HCT116 (cell line): ENCODE measurements around the gene ELP5. TPM values are rescaled to one million over a fixed set of nuclear protein-coding genes. Genes with fewer than 3 reads are reported as not detected.

Source experiments
- ATAC-seq: fragments of 200-7000 bp; cut with Tn5 transposase; 2 replicates; pipeline ENCODE4 v1.9.1; 2020; ENCODE audit warnings: mild to moderate bottlenecking, moderate library complexity
- Bru-seq: library from RNA; stranded (reverse); fragments of 400-500 nt; gene quantifications from one replicate; lab custom pipeline; 2021; lab: Mats Ljungman, UMichigan
- BruChase-seq, 2 experiments: library from RNA; stranded (reverse); fragments of 400-500 nt; gene quantifications; one replicate each; lab custom pipeline; 2021; lab: Mats Ljungman, UMichigan
- BruUV-seq: library from RNA; stranded (reverse); fragments of 400-500 nt; replicated peaks from 2 replicates; lab custom pipeline; 2021; lab: Mats Ljungman, UMichigan
- CTCF ChIA-PET: fragments of 300-600 bp; sonication (Branson Sonifier 250); formaldehyde crosslinking; loops from one replicate; lab custom pipeline; 2021; ENCODE audit warnings: antibody characterized with exemption; lab: Charles Lee
- POLR2A ChIA-PET: fragments of 300-600, 350-600 bp; sonication (Branson Sonifier 250); formaldehyde crosslinking; loops from one replicate; lab custom pipeline; 2021; ENCODE audit warnings: antibody characterized with exemption; lab: Charles Lee
- RAD21 ChIA-PET, 2 experiments: fragments of 300-600 bp; sonication (Branson Sonifier 250); formaldehyde crosslinking; loops; one replicate each; lab custom pipeline; 2023; ENCODE audit warnings: low total read pairs in 2 of 2; ENCODE audit not compliant: uncharacterized antibody in 2 of 2, unreplicated experiment in 2 of 2, low non-redundant PET in 1 of 2; lab: Charles Lee
- DNase-seq: peaks from one replicate; pipeline ENCODE4 v3.0.0-alpha.2; 2010; ENCODE audit warnings: low read depth, low spot score
- H2AFZ ChIP-seq: fragments of 200-600 bp; shearing (Covaris generic), sonication (generic); 2 replicates; pipeline ENCODE4 v1.6.1; 2017; ENCODE audit warnings: low read depth, mixed run types, mixed read lengths, antibody characterized with exemption, low read length; ENCODE audit not compliant: poor library complexity, severe bottlenecking
- H3K27ac ChIP-seq: 2 replicates; pipeline ENCODE4 v1.5.1; 2012; ENCODE audit warnings: low read depth, low read length
- H3K27me3 ChIP-seq: fragments of 200-600 bp; sonication (generic); 2 replicates; pipeline ENCODE4 v1.6.1; 2016; ENCODE audit warnings: mixed run types, low read length, mixed read lengths; ENCODE audit not compliant: insufficient read depth
- H3K36me3 ChIP-seq, 2 experiments: fragments of 200-500 bp in 1 of 2; fragments of 200-600 bp in 1 of 2; sonication (Bioruptor generic) in 1 of 2; sonication (generic) in 1 of 2; 2 replicates each; pipeline versions ENCODE4 v1.5.1 to v1.6.1; 2014 to 2016; ENCODE audit warnings: low read length in 2 of 2, inconsistent platforms in 1 of 2, mixed read lengths in 1 of 2, mixed run types in 1 of 2; ENCODE audit not compliant: insufficient read depth in 2 of 2, control insufficient read depth in 1 of 2
- H3K4me1 ChIP-seq, 2 experiments: fragments of 200-600 bp in 1 of 2; sonication (generic) in 1 of 2; 2 replicates each; pipeline versions ENCODE4 v1.5.1 to v1.6.1; 2012 to 2017; ENCODE audit warnings: low read length in 2 of 2, inconsistent platforms in 1 of 2, mild to moderate bottlenecking in 1 of 2, mixed read lengths in 1 of 2, mixed run types in 1 of 2, moderate library complexity in 1 of 2; ENCODE audit not compliant: insufficient read depth in 2 of 2, control insufficient read depth in 1 of 2
- H3K4me2 ChIP-seq: fragments of 200-600 bp; sonication (generic); 2 replicates; pipeline ENCODE4 v1.6.1; 2017; ENCODE audit warnings: mixed run types, low read length, mixed read lengths
- H3K4me3 ChIP-seq, 2 experiments: fragments of 200-600 bp in 1 of 2; sonication (generic) in 1 of 2; replicated peaks in 1 of 2; 2 replicates each; pipeline ENCODE4 v1.5.1; 2011 to 2016; ENCODE audit warnings: low read length in 2 of 2, control low read depth in 1 of 2, low read depth in 1 of 2, mild to moderate bottlenecking in 1 of 2, mixed read lengths in 1 of 2, mixed run types in 1 of 2
- H3K79me2 ChIP-seq: fragments of 200-600 bp; sonication (generic); 2 replicates; pipeline ENCODE4 v1.6.1; 2017; ENCODE audit warnings: mild to moderate bottlenecking, mixed run types, low read length, moderate library complexity, mixed read lengths; ENCODE audit not compliant: insufficient read depth
- H3K9ac ChIP-seq: fragments of 200-600 bp; sonication (generic); 2 replicates; pipeline ENCODE4 v1.6.1; 2016; ENCODE audit warnings: low read length, mixed read lengths
- H3K9me2 ChIP-seq: fragments of 200-600 bp; sonication (generic), shearing (Covaris generic); 2 replicates; pipeline ENCODE4 v1.6.1; 2017; ENCODE audit warnings: mixed run types, mild to moderate bottlenecking, moderate library complexity; ENCODE audit not compliant: insufficient read depth
- H3K9me3 ChIP-seq, 2 experiments: fragments of 200-500 bp in 1 of 2; fragments of 200-600 bp in 1 of 2; sonication (Bioruptor generic) in 1 of 2; sonication (generic) in 1 of 2; 2 replicates each; pipeline ENCODE4 v1.6.1; 2014 to 2017; ENCODE audit warnings: low read length in 2 of 2, mixed read lengths in 2 of 2, inconsistent platforms in 1 of 2, low read depth in 1 of 2, mild to moderate bottlenecking in 1 of 2, mixed run types in 1 of 2, moderate library complexity in 1 of 2; ENCODE audit not compliant: control insufficient read depth in 1 of 2, insufficient read depth in 1 of 2
- H4K20me1 ChIP-seq: fragments of 200-600 bp; sonication (generic), shearing (Covaris generic); 2 replicates; pipeline ENCODE4 v1.6.1; 2017; ENCODE audit warnings: mixed run types, mild to moderate bottlenecking, moderate library complexity; ENCODE audit not compliant: insufficient read depth
- CBX3 ChIP-seq: IDR thresholded peaks from 2 replicates; pipeline ENCODE4 v1.6.1; 2012; ENCODE audit warnings: low read depth
- CEBPB ChIP-seq: IDR thresholded peaks from 2 replicates; pipeline ENCODE4 v1.6.1; 2012; ENCODE audit warnings: low read depth
- ELF1 ChIP-seq: IDR thresholded peaks from 2 replicates; pipeline ENCODE4 v1.6.1; 2012; ENCODE audit warnings: low read depth, borderline replicate concordance
- EZH2 ChIP-seq: fragments of 200-600 bp; sonication (generic); IDR thresholded peaks from 2 replicates; pipeline ENCODE4 v1.6.1; 2017; ENCODE audit warnings: antibody characterized with exemption, mixed run types
- POLR2A ChIP-seq: IDR thresholded peaks from 2 replicates; pipeline ENCODE4 v1.7.0; 2011; ENCODE audit warnings: borderline replicate concordance; ENCODE audit not compliant: insufficient read depth, insufficient read length; ENCODE audit errors: extremely low read depth
- POLR2AphosphoS5 ChIP-seq: IDR thresholded peaks from 2 replicates; pipeline ENCODE4 v1.6.1; 2011; ENCODE audit warnings: mild to moderate bottlenecking, low read depth, low read length, moderate library complexity
- YY1 ChIP-seq: IDR thresholded peaks from 2 replicates; pipeline ENCODE4 v1.6.1; 2011; ENCODE audit warnings: low read length, low read depth, moderate library complexity, mild to moderate bottlenecking; ENCODE audit not compliant: insufficient replicate concordance; ENCODE audit errors: extremely low read depth
- ZBTB33 ChIP-seq: IDR thresholded peaks from 2 replicates; pipeline ENCODE4 v1.6.1; 2011; ENCODE audit warnings: mild to moderate bottlenecking, low read length, moderate library complexity; ENCODE audit not compliant: insufficient replicate concordance; ENCODE audit errors: extremely low read depth
- ZFX ChIP-seq: fragments of 450-650 bp; IDR thresholded peaks from 2 replicates; pipeline ENCODE4 v1.6.1; 2017
- ZNF274 ChIP-seq: fragments of 200-500 bp; sonication (Bioruptor generic); IDR thresholded peaks from 2 replicates; pipeline ENCODE4 v1.6.1; 2014; ENCODE audit warnings: mild to moderate bottlenecking, low read depth, low read length, inconsistent platforms
- intact Hi-C: fragments of 100-400 bp; cut with micrococcal nuclease; formaldehyde crosslinking; loops from 2 replicates; pipeline ENCODE4 v1.10.0; 2022
- long read RNA-seq: library from polyadenylated mRNA; unstranded; transcript quantifications from one replicate; pipeline ENCODE4 v2.0.0, GENCODE V29; 2021; ENCODE audit not compliant: unreplicated experiment
- polyA plus RNA-seq: library from polyadenylated mRNA; unstranded; fragments of >200 nt; gene quantifications from 2 replicates; pipeline ENCODE4 v1.2.1, GENCODE V29; 2012; ENCODE audit warnings: missing spikeins
- total RNA-seq: library from RNA; stranded (reverse); gene quantifications from one replicate; pipeline ENCODE4 v1.2.1, GENCODE V29; 2021; ENCODE audit not compliant: unreplicated experiment
- TF ChIP-seq, protein P1 (sequence below): IDR thresholded peaks from 2 replicates; pipeline ENCODE4 v1.6.1; 2012; ENCODE audit warnings: low read depth
- TF ChIP-seq, protein P2 (sequence below), 3 experiments: fragments of 200-600 bp in 1 of 3; sonication (generic) in 1 of 3; IDR thresholded peaks in 2 of 3; conservative IDR thresholded peaks in 1 of 3; 2 replicates each; pipeline ENCODE4 v1.5.1; 2012 to 2017; ENCODE audit warnings: low read depth in 2 of 3, low read length in 2 of 3, antibody characterized with exemption in 1 of 3, borderline replicate concordance in 1 of 3, control low read depth in 1 of 3, mild to moderate bottlenecking in 1 of 3, mixed read lengths in 1 of 3, mixed run types in 1 of 3, moderate library complexity in 1 of 3; ENCODE audit not compliant: insufficient read depth in 1 of 3
- TF ChIP-seq, protein P3 (sequence below): IDR thresholded peaks from 2 replicates; pipeline ENCODE4 v1.6.1; 2012
- TF ChIP-seq, protein P4 (sequence below): IDR thresholded peaks from 2 replicates; pipeline ENCODE4 v1.6.1; 2012

ELP5 gene
- total RNA-seq, result 81.7 TPM
- 105 and 114 TPM in 2 replicates for polyA plus RNA-seq
- Bru-seq, nascent RNA, result percentile 78 among the genes with signal in this experiment
- BruChase-seq, experiment 1, labeled RNA remaining after a 6-hour chase, result percentile 87 among the genes with signal in this experiment
- BruChase-seq, experiment 2, labeled RNA remaining after a 2-hour chase, result percentile 78 among the genes with signal in this experiment
- long read RNA-seq, transcript ELP5-210 (4 exons, 687 nt), result minor isoform, 15 of 56 reads
- long read RNA-seq, transcript ELP5-204 (8 exons, 1,423 nt), result major isoform, 24 of 56 reads
- long read RNA-seq, partial matches to known transcripts, result 5 of 56 reads
- long read RNA-seq, other reads (novel, unspliced or antisense), result 8 of 56 reads

DNA sequence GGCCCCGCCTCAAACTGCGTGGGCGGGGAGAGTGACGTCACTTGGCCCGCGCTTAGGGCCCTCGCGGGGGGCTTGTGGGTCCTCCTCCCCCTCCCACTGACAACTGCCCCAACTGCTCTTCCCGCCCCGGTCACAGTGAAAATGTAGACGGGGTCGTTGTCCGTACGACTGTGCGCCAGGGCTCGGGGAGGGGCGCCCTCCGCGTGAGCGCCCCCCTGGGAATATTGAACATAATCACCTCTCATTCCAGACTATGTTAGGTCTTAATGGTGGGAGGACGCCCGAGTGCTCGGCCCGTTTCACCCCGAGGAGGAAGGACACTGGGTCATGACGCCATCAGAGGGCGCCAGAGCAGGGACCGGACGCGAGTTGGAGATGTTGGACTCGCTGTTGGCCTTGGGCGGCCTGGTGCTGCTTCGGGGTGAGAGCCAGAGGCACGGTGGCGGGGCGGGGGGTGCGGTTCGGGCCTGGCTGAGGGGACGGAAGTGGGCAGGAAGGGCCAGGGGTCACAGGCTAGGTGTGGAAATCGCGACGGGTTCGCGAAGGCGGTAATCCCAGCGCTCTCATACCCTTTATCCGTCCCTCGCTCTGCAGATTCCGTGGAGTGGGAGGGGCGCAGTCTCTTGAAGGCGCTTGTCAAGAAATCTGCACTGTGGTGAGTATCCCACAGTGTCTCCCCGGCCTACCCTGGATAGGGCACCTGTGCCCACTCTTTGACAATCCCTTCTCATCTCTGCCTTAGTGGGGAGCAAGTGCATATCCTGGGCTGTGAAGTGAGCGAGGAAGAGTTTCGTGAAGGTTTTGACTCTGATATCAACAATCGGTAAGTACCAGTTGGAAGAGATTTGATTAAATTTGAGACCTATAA, at the start of gene ELP5:
Gene ELP5, plus strand, starts transcription at position 40 of the 868 bp plus-strand sequence. Its CDS starts 336 bp downstream, at position 376.
- Histone ChIP-seq H3K9me2 (no peaks in the 10 kb centered on the region), H3K27ac (peak within 1 kb of the TSS; percentile 84), H3K4me3 (peak within 1 kb of the TSS; percentile 82 to 99), H3K27me3 (no peaks in the 10 kb centered on the region), H3K36me3 (peaks cover 9 to 11% of the 10 kb centered on the region in 2 experiments; a peak in 2 of 4 replicates), H3K79me2 (peaks cover 75% of the 10 kb centered on the region), H4K20me1 (no peaks in the 10 kb centered on the region), H3K9ac (peak within 1 kb of the TSS; percentile 99), H3K4me2 (peak within 1 kb of the TSS; percentile 89), H3K9me3 (no peaks in the 10 kb centered on the region), H3K4me1 (peaks cover 13 to 25% of the 10 kb centered on the region in 2 experiments), H2AFZ (no peak within 1 kb of the TSS)
- BruUV-seq, result TSS peak; percentile 78
- DNase-seq (peak; percentile 92), ATAC-seq (peak; percentile 71)
- intact Hi-C loops, result loop anchor here (1.0 to 5.0 kb wide), 2 partner anchors 10 to 55 kb away; partner anchors contain the start of genes CLDN7 and EIF5A
- CTCF ChIA-PET, result no interaction called here
- RAD21 ChIA-PET, result no interaction called here
- POLR2A ChIA-PET, result interaction anchor here (2.0 kb wide), 1 partner anchor 10 kb away, joined by 7 read pairs; the partner anchor contains the start of gene GABARAP
- no peak for TF ChIP-seq ZNF274
- TF ChIP-seq, protein P1, sequence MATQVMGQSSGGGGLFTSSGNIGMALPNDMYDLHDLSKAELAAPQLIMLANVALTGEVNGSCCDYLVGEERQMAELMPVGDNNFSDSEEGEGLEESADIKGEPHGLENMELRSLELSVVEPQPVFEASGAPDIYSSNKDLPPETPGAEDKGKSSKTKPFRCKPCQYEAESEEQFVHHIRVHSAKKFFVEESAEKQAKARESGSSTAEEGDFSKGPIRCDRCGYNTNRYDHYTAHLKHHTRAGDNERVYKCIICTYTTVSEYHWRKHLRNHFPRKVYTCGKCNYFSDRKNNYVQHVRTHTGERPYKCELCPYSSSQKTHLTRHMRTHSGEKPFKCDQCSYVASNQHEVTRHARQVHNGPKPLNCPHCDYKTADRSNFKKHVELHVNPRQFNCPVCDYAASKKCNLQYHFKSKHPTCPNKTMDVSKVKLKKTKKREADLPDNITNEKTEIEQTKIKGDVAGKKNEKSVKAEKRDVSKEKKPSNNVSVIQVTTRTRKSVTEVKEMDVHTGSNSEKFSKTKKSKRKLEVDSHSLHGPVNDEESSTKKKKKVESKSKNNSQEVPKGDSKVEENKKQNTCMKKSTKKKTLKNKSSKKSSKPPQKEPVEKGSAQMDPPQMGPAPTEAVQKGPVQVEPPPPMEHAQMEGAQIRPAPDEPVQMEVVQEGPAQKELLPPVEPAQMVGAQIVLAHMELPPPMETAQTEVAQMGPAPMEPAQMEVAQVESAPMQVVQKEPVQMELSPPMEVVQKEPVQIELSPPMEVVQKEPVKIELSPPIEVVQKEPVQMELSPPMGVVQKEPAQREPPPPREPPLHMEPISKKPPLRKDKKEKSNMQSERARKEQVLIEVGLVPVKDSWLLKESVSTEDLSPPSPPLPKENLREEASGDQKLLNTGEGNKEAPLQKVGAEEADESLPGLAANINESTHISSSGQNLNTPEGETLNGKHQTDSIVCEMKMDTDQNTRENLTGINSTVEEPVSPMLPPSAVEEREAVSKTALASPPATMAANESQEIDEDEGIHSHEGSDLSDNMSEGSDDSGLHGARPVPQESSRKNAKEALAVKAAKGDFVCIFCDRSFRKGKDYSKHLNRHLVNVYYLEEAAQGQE, result no peak
- no peak for TF ChIP-seq CEBPB
- 0 out of 2 replicates have a peak, but pooled peaks have one; percentile 38 for TF ChIP-seq CBX3
- TF ChIP-seq ELF1, result no peak; the same call in 1 of the 2 replicates
- TF ChIP-seq, protein P2, sequence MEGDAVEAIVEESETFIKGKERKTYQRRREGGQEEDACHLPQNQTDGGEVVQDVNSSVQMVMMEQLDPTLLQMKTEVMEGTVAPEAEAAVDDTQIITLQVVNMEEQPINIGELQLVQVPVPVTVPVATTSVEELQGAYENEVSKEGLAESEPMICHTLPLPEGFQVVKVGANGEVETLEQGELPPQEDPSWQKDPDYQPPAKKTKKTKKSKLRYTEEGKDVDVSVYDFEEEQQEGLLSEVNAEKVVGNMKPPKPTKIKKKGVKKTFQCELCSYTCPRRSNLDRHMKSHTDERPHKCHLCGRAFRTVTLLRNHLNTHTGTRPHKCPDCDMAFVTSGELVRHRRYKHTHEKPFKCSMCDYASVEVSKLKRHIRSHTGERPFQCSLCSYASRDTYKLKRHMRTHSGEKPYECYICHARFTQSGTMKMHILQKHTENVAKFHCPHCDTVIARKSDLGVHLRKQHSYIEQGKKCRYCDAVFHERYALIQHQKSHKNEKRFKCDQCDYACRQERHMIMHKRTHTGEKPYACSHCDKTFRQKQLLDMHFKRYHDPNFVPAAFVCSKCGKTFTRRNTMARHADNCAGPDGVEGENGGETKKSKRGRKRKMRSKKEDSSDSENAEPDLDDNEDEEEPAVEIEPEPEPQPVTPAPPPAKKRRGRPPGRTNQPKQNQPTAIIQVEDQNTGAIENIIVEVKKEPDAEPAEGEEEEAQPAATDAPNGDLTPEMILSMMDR (IDR thresholded peaks at IDR 0.05 in 2 of 3, conservative IDR thresholded peaks at IDR 0.05 in 1 of 3; ENCODE audit: borderline replicate concordance in 1 of 3, insufficient read depth in 1 of 3, low read depth in 2 of 3, low read length in 2 of 3), result 0 out of 6 replicates have a peak, but pooled peaks of 1 of the 3 experiments have one; percentile 27
- TF ChIP-seq POLR2A, result peak; percentile 6
- no peak for TF ChIP-seq EZH2
- TF ChIP-seq YY1, result peak; percentile 66
- TF ChIP-seq ZFX, result peak; percentile 74
- TF ChIP-seq, protein P3, sequence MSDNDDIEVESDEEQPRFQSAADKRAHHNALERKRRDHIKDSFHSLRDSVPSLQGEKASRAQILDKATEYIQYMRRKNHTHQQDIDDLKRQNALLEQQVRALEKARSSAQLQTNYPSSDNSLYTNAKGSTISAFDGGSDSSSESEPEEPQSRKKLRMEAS, result peak; percentile 81
- peak; percentile 85 for TF ChIP-seq POLR2AphosphoS5
- no peak for TF ChIP-seq ZBTB33
- TF ChIP-seq, protein P4, sequence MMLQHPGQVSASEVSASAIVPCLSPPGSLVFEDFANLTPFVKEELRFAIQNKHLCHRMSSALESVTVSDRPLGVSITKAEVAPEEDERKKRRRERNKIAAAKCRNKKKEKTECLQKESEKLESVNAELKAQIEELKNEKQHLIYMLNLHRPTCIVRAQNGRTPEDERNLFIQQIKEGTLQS, result no peak
